ENCODE measurements around the gene ZNF777. TPM values are rescaled to one million over a fixed set of nuclear protein-coding genes. Genes with fewer than 3 reads are reported as not detected.
"Not testable (repeated sequence)": the region's sequence is repeated elsewhere in the genome, so short reads cannot be mapped to it uniquely, and the experiment has no call there.

ZNF777 gene
- 2.1 and 4.3 TPM in 2 replicates for total RNA-seq

DNA sequence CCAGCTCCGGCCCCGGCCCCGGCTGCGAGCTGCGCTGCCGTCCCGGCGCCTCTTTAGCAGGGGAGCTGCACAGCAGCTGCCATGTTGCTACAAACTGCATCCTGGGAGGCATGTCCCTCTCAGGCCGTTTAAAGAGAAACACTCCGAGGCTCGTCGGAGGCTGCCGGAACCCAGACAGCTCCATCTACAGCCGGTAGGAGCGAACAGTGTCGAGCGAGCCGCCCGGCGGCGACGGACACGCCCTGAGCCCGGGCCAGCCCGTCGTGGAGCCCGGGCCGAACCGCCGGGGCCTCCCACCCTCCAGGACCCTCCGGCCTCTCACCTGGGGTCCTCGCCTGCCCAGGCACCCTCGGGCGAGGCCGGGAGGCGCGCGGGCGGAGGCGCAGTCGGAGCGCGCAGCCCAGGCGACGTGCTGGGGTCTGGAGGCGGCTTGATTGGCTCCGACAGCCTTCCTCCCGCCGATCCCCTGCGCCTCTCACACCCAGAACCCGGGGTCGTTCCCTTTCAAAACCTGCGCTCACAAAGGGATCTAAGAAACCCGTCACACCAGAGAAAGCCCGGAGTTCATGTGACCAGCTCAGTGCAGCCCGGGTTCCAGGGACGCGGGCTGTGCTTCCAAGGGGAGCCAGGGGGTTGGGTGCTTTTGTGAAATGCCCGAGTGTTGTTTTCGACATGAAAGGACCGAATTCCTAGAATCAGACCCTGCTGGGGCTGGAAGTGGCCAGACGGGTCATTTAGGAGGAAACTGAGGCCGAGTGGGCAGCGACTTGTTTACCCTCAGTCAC, at the start of gene ZNF777:
TSS of gene ZNF777 (minus strand) at position 570 of the 785 bp plus-strand sequence. CDS start 5,040 bp downstream, outside the sequence.
- peak; percentile 68 to 87 for DNase-seq (ENCODE audit: low read depth in 2 of 2)

DNA sequence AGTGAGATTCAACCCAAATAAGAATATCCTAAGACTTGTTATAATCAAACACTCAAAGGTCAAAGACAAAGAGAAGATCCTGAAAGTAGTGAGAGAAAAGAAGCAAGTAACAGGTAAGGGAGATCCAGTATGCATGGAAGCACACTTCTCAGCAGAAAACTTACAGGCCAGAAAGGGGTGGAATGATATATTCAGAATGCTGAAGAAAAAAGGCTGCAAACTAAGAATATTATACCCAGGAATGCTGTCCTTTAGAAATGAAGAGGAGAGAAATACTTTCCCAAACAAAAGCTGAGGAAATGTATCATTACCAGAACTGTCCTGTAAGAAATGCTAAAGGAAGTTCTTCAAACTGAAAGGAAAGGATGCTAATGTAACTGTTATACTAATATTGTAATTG, 49.4 kb upstream of the ZNF777 start:
- DNase-seq (ENCODE audit: low read depth in 2 of 2): no peak

DNA sequence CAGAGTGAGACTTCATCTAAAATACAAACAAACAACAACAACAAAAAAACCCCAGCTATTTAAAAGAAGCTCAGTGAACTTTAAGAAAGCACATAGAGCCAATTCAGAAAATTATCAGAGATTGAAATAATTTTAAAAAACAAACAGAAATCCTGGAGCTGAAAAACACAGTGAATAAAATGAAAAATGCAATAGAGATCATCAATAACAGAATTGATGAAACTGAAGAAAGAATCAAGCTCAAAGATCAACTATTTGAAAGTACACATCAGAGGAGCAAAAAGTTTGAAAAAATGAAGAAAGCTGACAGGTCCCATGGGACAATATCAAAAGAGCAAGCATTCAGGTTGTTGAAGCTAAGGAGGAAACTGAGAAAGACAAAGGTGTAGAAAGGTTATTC, 48.9 kb upstream of the ZNF777 start:
- no peak for DNase-seq (ENCODE audit: low read depth in 2 of 2)

DNA sequence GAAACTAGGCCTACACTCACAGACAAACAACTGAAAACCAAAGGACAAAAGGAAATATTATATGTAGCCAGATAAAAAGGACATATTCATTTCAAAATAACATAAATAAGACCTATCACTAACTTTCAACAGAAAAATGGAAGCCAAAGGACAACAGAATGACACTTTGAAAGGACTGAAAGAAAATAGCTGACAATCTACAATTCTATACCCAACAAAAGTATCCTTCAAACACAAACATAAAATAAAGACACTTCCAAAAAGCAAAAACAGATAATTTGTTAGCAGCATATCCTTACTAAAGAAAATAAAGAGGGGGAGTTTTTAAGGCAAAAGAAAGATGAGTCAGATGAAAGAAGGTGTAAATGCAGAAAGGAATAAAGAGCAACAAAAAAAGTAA, 44.7 kb upstream of the ZNF777 start:
- no peak for DNase-seq (ENCODE audit: low read depth in 2 of 2)

DNA sequence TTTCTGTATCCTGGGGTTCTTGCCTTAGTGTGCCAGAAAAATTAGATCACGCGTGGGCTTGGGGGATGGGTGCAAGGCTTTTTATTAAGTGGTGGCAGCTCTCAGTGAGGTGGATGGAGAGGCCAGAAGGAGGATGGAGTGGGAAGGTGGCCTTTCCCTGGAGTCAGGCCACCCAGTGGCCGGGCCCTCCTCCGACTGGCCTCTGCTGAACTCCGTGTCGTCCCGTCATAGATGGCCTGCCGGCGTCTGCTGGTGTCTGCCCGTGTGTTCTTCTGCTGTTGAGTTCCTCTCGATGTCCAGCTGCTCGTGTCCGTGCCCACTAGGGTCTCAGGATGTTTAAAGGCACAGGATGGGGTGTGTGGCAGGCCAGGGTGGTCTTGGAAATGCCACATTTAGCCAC, 40.8 kb upstream of the ZNF777 start:
- no peak for DNase-seq (ENCODE audit: low read depth in 2 of 2)

DNA sequence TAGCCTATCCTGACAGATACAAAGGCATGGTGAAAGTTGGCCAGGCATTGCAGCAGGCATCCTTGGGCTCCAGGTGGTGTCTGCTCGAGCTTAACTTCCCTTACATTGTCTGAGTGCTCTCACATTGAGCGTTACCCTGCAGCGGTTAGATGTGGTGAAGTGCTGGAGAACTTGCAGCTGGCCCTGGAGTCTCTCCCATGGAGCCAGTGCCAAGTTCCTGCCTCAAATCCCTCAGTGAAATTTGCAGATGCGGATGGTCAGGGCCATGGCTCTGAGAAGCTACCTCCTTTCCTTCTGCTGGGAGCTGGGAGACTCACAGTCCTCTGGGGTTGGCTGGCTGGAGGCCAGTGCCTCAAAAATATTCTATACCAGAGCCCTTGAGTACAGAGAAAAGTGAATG, 40.0 kb upstream of the ZNF777 start:
- DNase-seq (ENCODE audit: low read depth in 2 of 2): no peak

DNA sequence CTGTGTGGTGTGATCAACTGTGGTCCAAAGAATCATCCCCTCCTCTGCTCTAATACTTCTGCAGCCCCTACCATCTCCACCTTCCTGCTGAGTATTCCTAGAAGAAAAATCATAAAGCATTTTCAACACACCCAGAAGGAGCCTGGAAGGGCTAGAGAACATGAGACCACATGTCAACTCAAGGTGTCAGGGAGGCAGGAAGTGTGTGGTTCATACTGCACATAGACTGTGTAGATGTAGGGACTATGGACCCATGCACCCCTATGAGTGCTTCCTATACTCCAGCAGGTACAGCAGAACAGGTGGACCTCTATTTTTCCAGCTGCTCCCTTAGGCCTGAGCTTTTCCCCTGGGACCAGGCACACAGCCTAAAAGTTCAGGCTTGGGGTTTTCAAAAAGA, 39.3 kb upstream of the ZNF777 start:
- DNase-seq (ENCODE audit: low read depth in 2 of 2): no peak

DNA sequence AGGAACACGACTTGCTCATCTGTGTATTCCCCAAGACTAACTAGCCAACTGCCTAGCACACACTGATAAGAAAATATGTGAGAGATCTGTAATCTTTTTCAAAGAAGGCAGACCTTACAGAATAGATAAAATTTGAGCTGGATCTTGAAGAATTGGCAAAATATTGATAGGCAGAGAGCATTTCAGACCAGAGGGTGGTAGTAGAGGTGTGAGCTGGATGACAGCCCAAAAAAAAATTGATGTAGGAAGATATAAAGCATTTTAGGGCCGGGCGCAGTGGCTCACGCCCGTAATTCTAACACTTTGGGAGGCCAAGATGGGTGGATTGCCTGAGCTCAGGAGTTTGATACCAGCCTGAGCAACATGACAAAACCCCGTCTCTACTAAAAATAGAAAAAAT, 37.9 kb upstream of the ZNF777 start:
- DNase-seq (ENCODE audit: low read depth in 2 of 2): no peak

DNA sequence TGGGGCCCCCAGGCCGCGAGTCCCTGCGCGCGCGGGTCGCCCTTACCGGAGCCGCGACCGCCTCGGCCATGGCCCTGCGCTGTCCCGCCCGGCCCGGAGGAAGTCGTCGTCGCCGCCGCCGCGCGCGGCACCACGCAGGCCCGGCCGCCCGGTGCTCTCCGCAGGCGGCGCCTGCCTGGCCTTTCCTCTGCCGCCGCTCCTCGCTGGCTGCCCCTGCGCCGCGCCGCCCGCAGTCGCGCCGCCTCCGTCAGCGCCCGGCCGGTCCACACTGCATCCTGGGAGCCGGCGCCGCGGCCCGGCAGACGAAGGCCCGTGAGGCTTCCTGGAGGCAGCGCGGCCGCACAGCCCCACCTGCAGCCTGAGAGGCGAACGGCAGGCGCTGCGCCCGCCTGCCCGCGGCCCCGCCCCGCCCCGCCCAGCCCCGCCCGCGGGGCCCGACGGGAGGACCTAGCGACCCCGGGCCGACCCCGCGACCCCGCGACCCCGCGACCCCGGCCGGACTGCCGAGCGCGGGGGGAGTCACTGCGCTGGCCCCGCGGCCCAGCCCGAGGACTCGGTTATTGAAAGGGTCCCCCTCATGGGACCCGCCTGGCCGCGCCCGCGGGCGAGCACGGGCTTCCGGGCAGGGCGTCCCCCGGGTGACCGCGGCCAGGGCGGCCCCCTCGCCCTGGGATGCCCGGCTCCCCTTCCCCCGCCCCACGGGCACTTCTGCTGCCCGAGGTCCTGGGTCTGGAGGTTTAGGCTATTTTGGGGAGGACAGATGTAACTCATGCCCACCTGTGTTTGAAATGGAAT, 36.8 kb upstream of the ZNF777 start, which contains the start of gene ZNF746:
TSS of gene ZNF746 (minus strand) at position 343 of the 795 bp plus-strand sequence. CDS start at position 70, 273 bp downstream.
- peak; percentile 36 to 82 for DNase-seq (ENCODE audit: low read depth in 2 of 2)

DNA sequence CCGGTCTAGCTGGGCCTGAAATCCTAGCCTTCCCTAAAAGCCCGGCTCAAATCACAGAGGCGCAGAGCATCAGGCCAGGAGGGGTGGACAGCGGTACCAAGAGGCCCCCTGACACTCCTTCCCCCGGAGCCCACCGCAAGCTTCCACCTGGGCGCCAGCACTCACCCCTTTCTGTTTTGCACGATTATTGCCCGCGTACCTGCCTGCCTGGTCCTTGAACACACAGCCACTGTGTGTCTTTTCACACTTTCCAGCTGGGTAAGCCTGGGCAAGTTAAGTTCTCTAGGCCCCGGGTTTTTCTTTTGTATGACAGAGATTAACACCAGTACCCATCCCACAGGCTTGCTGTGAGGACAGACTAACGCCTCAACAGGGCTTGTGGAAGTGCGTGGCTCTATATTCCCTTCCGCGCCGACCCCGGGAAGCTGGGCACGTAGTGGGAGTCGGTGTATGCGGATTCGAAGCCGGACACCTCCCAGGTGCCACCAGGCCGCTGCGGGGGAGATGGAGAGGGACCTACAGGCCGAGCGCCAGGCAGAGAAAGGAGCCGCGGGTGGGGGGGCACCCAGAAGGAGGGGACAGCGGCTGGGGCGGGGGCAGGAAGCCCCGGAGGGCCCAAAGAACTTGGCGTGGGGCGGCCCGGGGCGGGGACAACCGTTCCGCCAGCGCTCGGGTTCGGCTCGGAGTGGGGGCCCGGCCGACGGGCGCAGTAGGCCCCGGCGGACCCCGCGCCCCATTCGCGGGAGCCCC, 36.0 kb upstream of the ZNF777 start:
- peak in 1 of 2 donors; percentile 42 for DNase-seq (ENCODE audit: low read depth in 2 of 2)

DNA sequence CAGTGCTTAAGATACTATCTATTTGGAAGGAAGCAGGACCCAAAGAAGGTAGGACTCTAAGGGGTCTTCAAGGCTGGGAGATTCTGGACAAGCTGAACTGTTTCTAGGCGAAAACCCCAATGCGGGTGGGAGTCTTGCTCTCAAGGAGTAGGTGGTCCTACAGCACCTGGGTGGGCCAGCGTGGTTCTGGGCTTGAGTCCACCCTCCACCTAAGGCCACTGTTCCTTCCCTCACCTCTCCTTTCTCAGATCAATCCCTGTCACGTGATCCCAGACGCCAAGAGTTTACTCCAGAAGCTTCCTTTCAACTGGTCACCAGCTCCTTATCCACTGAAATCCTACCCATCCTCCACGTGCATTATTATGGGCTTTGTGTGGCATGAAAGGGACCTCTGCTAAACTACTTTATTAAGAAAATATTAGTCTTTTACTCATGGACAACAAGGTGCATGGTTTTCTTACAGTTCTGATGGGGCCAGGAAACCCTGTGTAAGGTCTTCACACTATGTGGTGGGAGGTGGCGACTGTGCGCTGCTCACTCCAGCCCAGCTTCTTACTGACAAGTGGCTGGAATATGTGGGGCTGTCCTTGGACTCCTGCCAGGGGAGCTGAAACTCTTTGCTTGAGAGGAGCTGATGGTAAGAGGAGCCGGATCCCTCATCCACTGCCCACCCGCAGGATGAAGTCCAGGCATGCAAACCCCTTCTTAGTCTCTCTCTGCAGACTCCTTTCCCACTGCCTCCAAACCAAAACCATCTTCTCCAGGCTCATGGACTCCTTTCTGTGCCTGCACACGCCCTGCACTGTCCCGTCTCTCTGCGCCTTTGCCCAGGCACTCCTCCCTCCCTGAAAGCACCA, 35.2 kb upstream of the ZNF777 start:
- DNase-seq (ENCODE audit: low read depth in 2 of 2): peak in 1 of 2 donors; percentile 80

DNA sequence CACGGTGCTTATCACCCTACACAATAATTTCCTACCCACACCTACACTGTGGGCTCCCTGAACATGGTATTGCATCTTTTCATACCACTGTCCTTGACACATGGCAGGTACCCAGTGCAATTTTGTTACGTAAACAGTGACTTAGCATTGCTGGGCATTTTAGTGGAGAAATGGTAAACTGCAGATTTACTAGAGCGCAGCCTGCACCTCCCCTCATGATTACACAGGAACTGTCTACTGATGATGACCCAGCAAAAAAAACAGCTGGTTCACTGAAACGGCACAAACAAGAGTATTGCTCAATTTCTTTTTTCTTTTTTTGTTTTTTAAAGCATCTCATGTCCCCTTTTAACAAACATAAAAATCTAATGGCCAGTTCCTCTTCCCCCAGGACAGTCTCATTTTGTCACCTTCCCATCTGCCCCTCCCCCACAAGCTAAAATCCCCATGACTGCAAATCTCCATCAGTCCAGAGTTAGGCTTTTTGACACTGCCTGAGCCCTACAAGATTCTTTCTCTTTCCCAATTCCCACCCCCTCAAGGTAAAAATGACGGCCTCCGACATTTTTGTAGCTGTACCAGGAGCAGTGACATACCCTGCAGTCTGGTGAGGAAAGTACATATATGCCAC, 34.0 kb upstream of the ZNF777 start:
- DNase-seq (ENCODE audit: low read depth in 2 of 2): no peak

DNA sequence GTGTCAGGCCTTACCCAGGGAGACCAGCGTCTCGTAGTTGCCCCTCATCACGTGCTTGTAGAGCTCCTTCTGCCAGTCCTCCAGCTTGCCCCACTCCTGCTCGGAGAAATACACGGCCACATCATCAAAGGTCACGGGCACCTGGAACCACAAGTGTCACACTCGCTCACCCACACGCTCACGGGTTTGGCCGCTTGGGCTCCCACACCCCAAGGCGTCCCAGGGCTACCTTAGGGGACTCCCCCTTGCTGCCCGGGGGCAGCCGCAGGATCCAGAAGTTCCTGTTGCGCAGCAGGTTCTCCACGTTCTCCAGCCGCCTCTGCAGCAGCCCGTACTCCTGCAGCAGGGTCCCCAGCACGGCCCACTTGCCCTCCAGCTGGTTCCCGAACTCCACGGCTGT, 33.1 kb upstream of the ZNF777 start:
- not testable (repeated sequence) for DNase-seq (ENCODE audit: low read depth in 2 of 2)

DNA sequence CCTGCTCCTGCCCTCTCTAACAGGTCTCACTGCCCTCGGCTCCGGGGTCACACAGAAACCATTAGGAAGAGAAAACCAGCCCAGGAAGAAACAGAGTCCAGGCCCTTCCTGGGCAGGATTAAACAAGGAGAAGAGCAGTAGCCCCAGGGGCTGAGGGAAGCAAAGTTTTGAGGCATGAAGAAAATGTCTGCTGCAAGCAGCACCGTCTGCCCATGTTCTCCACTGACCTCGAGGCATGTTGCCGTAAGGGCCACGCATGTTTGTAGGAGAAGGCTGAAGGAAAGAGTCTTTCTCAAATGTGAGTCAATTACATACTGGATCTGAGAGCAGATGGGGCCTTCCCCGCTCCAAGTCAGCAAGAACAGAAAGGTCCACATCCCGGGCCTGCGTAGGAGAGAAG, 32.5 kb upstream of the ZNF777 start:
- DNase-seq (ENCODE audit: low read depth in 2 of 2): no peak

DNA sequence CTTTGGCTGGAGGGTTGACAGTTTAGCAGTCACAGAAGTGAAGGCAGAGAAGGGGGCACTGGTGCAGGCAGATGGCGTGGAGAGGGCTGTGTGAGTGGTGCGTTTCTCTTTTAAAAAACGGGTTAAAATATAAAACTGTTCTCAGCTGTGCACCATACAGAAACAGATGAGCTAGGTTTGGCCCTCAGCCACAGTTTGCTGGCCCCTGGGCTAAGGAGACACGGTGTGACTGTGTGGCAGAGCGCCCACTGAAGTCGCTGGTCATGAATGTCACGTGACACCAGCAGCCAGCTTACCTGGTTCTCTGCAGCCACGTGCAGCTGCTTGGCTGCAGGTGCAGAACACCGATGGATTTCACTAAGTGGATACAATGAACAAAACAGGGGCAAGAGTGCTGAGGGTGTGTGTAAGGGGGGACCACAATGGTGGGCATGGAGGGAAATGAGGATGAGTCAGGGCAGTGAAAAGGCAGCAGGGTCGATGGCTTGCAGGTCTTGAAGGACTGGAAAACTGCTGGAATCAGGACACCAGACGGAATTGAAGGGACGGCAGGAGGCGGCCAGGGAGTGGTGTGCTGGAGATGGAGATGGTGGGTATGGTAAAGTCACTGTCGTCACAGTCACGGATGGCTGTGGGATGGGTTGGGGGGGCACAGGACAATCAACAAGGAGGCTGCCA, 29.4 kb upstream of the ZNF777 start:
- DNase-seq (ENCODE audit: low read depth in 2 of 2): no peak

DNA sequence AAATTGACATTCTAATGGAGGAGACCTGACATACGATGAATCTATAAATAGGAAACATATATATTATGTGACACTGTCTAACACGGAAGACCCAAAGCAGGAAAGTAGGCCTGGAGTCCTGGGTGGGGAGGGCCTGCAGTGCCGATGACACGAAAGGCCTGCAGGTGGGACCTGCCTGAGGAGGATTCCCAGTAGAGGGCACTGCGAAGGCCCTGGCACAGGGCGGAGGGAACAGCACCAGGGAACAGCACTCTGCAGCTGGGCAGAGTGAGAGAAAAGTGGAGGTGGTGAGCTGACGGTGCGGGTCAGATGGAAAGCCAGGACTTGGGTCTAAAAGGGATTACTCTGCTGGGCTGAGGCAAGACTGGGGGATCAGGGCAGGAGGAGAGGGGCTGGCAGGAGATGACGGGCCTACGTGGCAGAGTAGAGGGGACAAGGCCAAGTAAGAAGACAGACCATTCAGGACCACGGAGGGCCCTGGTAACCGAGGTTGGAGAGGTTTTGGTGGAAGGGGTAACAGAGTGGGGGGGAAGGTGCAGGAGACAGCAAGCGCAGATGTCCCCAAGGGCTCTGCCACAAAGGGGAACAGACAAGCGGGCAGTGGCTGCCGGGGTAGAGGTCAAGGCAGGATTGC, 28.6 kb upstream of the ZNF777 start:
- DNase-seq (ENCODE audit: low read depth in 2 of 2): no peak

DNA sequence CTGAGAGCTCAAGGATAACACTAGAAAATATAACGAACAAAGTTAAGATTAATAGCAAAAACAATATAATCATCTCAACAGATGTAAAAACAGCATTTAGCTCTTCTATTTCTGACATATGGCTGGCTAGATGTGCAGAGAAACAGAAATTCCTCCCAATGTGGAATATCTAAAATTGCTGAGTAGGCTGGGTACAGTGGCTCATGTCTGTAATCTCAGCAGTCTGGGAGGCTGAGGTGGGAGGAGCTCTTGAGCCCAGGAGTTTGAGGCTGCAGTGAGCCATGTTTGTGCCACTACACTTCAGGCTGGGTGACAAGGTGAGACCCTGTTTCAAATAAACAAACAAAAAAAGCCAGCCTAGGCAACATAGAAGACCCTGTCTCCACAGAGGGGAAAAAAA, 18.7 kb upstream of the ZNF777 start:
- DNase-seq (ENCODE audit: low read depth in 2 of 2): no peak

DNA sequence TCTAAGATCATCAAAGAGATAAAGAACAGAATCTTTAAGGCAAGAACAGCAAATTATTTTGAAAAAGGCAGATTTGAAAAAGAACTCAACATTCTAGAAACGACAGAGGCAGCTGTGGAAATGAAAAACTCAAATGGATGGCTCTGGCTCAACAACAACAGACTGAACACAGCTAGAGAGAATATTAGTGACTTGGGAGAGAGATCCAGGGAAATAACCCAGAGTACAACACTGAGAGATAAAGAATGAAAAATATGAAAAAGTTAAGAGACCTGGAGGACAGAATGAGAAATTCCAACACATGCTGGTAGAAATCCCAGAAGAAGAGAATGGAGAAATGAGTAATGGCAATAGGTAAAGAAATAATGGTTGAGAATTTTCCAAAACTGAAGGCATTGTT, 17.9 kb upstream of the ZNF777 start:
- DNase-seq (ENCODE audit: low read depth in 2 of 2): no peak
